HepG2 (cell line): ENCODE results near the gene BLMH. TPM values are rescaled to one million over a fixed set of nuclear protein-coding genes. Genes with fewer than 3 reads are reported as not detected.

Experiments
- CCDC6 ChIP-seq: sonication (generic); formaldehyde crosslinking; IDR thresholded peaks from 2 replicates; pipeline ENCODE4 v1.8.1; 2022; ENCODE audit warnings: mild to moderate bottlenecking, missing genetic modification reagents, moderate library complexity
- GATA4 ChIP-seq: sonication (generic); IDR thresholded peaks from 2 replicates; pipeline ENCODE4 v1.6.1; 2016; ENCODE audit warnings: antibody characterized with exemption, low read depth, borderline replicate concordance
- GZF1 ChIP-seq: sonication (generic); formaldehyde crosslinking; IDR thresholded peaks from 2 replicates; pipeline ENCODE4 v1.5.1; 2020; ENCODE audit warnings: mild to moderate bottlenecking, missing genetic modification reagents
- KLF12 ChIP-seq: sonication (generic); formaldehyde crosslinking; IDR thresholded peaks from 2 replicates; pipeline ENCODE4 v1.4.0; 2020; ENCODE audit warnings: missing genetic modification reagents, borderline replicate concordance
- U2AF2 ChIP-seq: fragments of 200-400 bp; formaldehyde crosslinking; IDR thresholded peaks from 2 replicates; pipeline ENCODE4 v1.6.1; 2017; ENCODE audit warnings: low read depth, mild to moderate bottlenecking, low read length
- XRCC5 ChIP-seq: fragments of 200-400 bp; formaldehyde crosslinking; optimal IDR thresholded peaks from 2 replicates; pipeline ENCODE3; 2017; ENCODE audit warnings: mild to moderate bottlenecking, low read length
- ZBTB1 ChIP-seq: sonication (generic); formaldehyde crosslinking; IDR thresholded peaks from 2 replicates; pipeline ENCODE4 v1.4.0; 2020; ENCODE audit warnings: missing genetic modification reagents, borderline replicate concordance
- polyA plus RNA-seq, 8 experiments: library from polyadenylated mRNA; depleted of rRNA in 3 of 8; stranded (reverse) in 7 of 8; unstranded in 1 of 8; fragments of >200 nt; fragmentation: Illumina TruSeq in 4 of 8; extraction: Trizol in 4 of 8; gene quantifications; 2 replicates each; pipeline versions ENCODE4 v1.2.1 to v1.2.3, GENCODE V29; 2011 to 2016; ENCODE audit warnings: low read depth in 4 of 8, missing spikeins in 1 of 8, mixed read lengths in 1 of 8; ENCODE audit not compliant: insufficient read depth in 1 of 8
- total RNA-seq, 5 experiments: library from RNA; depleted of rRNA; stranded (reverse); fragments of >200 nt; fragmentation: Illumina TruSeq; extraction: Trizol; gene quantifications; 2 replicates each; pipeline ENCODE4 v1.2.3, GENCODE V29; 2016; ENCODE audit warnings: low read depth in 1 of 5
- TF ChIP-seq, protein P1 (sequence below): IDR thresholded peaks from 2 replicates; pipeline ENCODE4 v1.6.1; 2016; ENCODE audit warnings: low read depth, missing genetic modification reagents, missing compliant biosample characterization
- TF ChIP-seq, protein P2 (sequence below): sonication (generic); formaldehyde crosslinking; IDR thresholded peaks from 2 replicates; pipeline ENCODE4 v1.4.0; 2020; ENCODE audit warnings: mild to moderate bottlenecking, missing genetic modification reagents, borderline replicate concordance
- TF ChIP-seq, protein P3 (sequence below): fragments of 450-650 bp; IDR thresholded peaks from 2 replicates; pipeline ENCODE4 v1.6.1; 2017
- TF ChIP-seq, protein P4 (sequence below): fragments of 450-650 bp; IDR thresholded peaks from 2 replicates; pipeline ENCODE4 v1.6.1; 2017; ENCODE audit warnings: mild to moderate bottlenecking
- TF ChIP-seq, protein P5 (sequence below): sonication (generic); formaldehyde crosslinking; IDR thresholded peaks from 2 replicates; pipeline ENCODE4 v1.4.0; 2020; ENCODE audit warnings: mild to moderate bottlenecking, missing genetic modification reagents

BLMH gene
- total and polyA plus RNA-seq, 2 of the 13 experiments (the other 11 are each of a cell fraction or from before 2014, with no cell fraction given), result 12.1 to 41.0 TPM

DNA sequence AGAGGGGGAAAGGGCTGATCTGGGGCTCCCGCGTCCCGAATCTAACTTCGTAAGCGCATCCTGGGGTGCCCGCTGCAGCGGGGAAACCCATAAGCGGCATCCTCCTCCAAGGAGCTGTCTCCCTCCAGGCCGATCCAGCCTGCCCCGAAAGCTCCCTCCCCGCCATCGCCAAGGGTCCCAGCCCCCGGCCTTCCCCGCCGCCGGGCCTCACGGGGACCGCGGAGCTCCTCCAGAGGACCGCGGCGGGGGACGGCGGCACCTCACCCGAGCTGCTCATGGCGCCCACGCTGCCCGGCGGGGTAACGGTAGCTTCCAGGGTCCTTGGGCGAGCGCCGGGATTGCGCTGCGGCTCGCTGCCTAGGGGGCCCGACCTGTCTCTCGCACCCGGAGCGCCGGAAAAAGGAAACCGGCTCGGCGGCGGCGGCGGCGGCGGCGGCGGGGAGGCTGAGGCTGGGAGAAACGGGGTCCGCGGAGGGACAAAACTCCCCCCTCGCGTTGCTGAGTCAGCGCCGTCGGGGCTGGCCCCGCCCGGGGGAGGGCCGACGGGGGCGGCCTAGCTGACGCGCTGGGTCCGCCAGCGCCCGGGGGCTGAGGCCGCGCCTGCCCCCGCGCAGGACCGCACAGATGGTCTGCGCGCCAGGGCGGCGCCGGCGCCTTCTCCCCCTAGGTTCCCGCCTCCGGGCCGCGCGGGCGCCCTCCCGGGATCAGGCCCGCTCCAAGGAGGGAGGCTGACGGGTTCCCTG lies at the start of gene BLMH (continued):
- TF ChIP-seq, protein P1, sequence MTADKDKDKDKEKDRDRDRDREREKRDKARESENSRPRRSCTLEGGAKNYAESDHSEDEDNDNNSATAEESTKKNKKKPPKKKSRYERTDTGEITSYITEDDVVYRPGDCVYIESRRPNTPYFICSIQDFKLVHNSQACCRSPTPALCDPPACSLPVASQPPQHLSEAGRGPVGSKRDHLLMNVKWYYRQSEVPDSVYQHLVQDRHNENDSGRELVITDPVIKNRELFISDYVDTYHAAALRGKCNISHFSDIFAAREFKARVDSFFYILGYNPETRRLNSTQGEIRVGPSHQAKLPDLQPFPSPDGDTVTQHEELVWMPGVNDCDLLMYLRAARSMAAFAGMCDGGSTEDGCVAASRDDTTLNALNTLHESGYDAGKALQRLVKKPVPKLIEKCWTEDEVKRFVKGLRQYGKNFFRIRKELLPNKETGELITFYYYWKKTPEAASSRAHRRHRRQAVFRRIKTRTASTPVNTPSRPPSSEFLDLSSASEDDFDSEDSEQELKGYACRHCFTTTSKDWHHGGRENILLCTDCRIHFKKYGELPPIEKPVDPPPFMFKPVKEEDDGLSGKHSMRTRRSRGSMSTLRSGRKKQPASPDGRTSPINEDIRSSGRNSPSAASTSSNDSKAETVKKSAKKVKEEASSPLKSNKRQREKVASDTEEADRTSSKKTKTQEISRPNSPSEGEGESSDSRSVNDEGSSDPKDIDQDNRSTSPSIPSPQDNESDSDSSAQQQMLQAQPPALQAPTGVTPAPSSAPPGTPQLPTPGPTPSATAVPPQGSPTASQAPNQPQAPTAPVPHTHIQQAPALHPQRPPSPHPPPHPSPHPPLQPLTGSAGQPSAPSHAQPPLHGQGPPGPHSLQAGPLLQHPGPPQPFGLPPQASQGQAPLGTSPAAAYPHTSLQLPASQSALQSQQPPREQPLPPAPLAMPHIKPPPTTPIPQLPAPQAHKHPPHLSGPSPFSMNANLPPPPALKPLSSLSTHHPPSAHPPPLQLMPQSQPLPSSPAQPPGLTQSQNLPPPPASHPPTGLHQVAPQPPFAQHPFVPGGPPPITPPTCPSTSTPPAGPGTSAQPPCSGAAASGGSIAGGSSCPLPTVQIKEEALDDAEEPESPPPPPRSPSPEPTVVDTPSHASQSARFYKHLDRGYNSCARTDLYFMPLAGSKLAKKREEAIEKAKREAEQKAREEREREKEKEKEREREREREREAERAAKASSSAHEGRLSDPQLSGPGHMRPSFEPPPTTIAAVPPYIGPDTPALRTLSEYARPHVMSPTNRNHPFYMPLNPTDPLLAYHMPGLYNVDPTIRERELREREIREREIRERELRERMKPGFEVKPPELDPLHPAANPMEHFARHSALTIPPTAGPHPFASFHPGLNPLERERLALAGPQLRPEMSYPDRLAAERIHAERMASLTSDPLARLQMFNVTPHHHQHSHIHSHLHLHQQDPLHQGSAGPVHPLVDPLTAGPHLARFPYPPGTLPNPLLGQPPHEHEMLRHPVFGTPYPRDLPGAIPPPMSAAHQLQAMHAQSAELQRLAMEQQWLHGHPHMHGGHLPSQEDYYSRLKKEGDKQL, result no peak
- TF ChIP-seq GATA4 (no peak), GZF1 (CRISPR knock-in tag) (no peak), XRCC5 (no peak), KLF12 (CRISPR knock-in tag) (peak; percentile 30; the same call in 1 of the 2 replicates), U2AF2 (no peak), ZBTB1 (CRISPR knock-in tag) (no peak), CCDC6 (0 out of 2 replicates have a peak, but pooled peaks have one; percentile 62)
- TF ChIP-seq, protein P2, sequence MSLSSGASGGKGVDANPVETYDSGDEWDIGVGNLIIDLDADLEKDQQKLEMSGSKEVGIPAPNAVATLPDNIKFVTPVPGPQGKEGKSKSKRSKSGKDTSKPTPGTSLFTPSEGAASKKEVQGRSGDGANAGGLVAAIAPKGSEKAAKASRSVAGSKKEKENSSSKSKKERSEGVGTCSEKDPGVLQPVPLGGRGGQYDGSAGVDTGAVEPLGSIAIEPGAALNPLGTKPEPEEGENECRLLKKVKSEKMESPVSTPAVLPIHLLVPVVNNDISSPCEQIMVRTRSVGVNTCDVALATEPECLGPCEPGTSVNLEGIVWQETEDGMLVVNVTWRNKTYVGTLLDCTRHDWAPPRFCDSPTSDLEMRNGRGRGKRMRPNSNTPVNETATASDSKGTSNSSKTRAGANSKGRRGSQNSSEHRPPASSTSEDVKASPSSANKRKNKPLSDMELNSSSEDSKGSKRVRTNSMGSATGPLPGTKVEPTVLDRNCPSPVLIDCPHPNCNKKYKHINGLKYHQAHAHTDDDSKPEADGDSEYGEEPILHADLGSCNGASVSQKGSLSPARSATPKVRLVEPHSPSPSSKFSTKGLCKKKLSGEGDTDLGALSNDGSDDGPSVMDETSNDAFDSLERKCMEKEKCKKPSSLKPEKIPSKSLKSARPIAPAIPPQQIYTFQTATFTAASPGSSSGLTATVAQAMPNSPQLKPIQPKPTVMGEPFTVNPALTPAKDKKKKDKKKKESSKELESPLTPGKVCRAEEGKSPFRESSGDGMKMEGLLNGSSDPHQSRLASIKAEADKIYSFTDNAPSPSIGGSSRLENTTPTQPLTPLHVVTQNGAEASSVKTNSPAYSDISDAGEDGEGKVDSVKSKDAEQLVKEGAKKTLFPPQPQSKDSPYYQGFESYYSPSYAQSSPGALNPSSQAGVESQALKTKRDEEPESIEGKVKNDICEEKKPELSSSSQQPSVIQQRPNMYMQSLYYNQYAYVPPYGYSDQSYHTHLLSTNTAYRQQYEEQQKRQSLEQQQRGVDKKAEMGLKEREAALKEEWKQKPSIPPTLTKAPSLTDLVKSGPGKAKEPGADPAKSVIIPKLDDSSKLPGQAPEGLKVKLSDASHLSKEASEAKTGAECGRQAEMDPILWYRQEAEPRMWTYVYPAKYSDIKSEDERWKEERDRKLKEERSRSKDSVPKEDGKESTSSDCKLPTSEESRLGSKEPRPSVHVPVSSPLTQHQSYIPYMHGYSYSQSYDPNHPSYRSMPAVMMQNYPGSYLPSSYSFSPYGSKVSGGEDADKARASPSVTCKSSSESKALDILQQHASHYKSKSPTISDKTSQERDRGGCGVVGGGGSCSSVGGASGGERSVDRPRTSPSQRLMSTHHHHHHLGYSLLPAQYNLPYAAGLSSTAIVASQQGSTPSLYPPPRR (CRISPR knock-in tag), result 0 out of 2 replicates have a peak, but pooled peaks have one; percentile 35
- TF ChIP-seq, protein P3, sequence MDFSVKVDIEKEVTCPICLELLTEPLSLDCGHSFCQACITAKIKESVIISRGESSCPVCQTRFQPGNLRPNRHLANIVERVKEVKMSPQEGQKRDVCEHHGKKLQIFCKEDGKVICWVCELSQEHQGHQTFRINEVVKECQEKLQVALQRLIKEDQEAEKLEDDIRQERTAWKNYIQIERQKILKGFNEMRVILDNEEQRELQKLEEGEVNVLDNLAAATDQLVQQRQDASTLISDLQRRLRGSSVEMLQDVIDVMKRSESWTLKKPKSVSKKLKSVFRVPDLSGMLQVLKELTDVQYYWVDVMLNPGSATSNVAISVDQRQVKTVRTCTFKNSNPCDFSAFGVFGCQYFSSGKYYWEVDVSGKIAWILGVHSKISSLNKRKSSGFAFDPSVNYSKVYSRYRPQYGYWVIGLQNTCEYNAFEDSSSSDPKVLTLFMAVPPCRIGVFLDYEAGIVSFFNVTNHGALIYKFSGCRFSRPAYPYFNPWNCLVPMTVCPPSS, result no peak
- TF ChIP-seq, protein P4, sequence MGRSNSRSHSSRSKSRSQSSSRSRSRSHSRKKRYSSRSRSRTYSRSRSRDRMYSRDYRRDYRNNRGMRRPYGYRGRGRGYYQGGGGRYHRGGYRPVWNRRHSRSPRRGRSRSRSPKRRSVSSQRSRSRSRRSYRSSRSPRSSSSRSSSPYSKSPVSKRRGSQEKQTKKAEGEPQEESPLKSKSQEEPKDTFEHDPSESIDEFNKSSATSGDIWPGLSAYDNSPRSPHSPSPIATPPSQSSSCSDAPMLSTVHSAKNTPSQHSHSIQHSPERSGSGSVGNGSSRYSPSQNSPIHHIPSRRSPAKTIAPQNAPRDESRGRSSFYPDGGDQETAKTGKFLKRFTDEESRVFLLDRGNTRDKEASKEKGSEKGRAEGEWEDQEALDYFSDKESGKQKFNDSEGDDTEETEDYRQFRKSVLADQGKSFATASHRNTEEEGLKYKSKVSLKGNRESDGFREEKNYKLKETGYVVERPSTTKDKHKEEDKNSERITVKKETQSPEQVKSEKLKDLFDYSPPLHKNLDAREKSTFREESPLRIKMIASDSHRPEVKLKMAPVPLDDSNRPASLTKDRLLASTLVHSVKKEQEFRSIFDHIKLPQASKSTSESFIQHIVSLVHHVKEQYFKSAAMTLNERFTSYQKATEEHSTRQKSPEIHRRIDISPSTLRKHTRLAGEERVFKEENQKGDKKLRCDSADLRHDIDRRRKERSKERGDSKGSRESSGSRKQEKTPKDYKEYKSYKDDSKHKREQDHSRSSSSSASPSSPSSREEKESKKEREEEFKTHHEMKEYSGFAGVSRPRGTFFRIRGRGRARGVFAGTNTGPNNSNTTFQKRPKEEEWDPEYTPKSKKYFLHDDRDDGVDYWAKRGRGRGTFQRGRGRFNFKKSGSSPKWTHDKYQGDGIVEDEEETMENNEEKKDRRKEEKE, result no peak
- TF ChIP-seq, protein P5, sequence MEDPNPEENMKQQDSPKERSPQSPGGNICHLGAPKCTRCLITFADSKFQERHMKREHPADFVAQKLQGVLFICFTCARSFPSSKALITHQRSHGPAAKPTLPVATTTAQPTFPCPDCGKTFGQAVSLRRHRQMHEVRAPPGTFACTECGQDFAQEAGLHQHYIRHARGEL (CRISPR knock-in tag), result no peak
